Keratinocyte (primary cell): ENCODE results near the gene ACSM3. TPM values are rescaled to one million over a fixed set of nuclear protein-coding genes. Genes with fewer than 3 reads are reported as not detected.
"Not testable (repeated sequence)": the region's sequence is repeated elsewhere in the genome, so short reads cannot be mapped to it uniquely, and the experiment has no call there.

Experiments used
- DNase-seq: peaks from one replicate; pipeline ENCODE4 v3.0.0-alpha.2; 2011; ENCODE audit warnings: low read depth, missing footprints, low spot score
- FAIRE-seq: peaks from 2 replicates; lab custom pipeline; 2011; peaks lifted over from hg19 to GRCh38; lab: Jason Lieb, UNC
- H2AFZ ChIP-seq: 2 replicates; pipeline ENCODE4 v1.6.0; 2012; ENCODE audit warnings: low read length, control low read depth, inconsistent platforms; ENCODE audit not compliant: control insufficient read depth
- H3K27ac ChIP-seq: 2 replicates; pipeline ENCODE4 v1.5.1; 2011; ENCODE audit warnings: low read length; ENCODE audit not compliant: control insufficient read depth, insufficient read depth
- H3K27me3 ChIP-seq: 3 replicates; pipeline ENCODE4 v1.6.0; 2011; ENCODE audit warnings: low read length; ENCODE audit not compliant: control insufficient read depth, insufficient read depth; ENCODE audit errors: extremely low read depth
- H3K36me3 ChIP-seq, 2 experiments: 2 replicates in 1 of 2; 3 replicates in 1 of 2; pipeline ENCODE4 v1.5.1; 2011; ENCODE audit warnings: low read length in 2 of 2, mild to moderate bottlenecking in 1 of 2; ENCODE audit not compliant: control insufficient read depth in 2 of 2, insufficient read depth in 2 of 2; ENCODE audit errors: extremely low read depth in 1 of 2
- H3K4me1 ChIP-seq: 3 replicates; pipeline ENCODE4 v1.5.1; 2011; ENCODE audit warnings: low read length; ENCODE audit not compliant: control insufficient read depth, insufficient read depth; ENCODE audit errors: extremely low read depth
- H3K4me2 ChIP-seq: 3 replicates; pipeline ENCODE4 v1.6.0; 2011; ENCODE audit warnings: low read depth, low read length; ENCODE audit not compliant: control insufficient read depth, insufficient read depth; ENCODE audit errors: extremely low read depth
- H3K4me3 ChIP-seq, 3 experiments: fragments of 200-600 bp in 1 of 3; sonication (generic) in 1 of 3; 2 replicates in 2 of 3; 3 replicates in 1 of 3; pipeline ENCODE4 v1.5.1; 2011 to 2016; ENCODE audit warnings: low read length in 3 of 3, mild to moderate bottlenecking in 3 of 3, control low read depth in 2 of 3, inconsistent platforms in 1 of 3, low read depth in 1 of 3, mixed read lengths in 1 of 3, mixed run types in 1 of 3, moderate library complexity in 1 of 3; ENCODE audit not compliant: control insufficient read depth in 2 of 3, insufficient read depth in 2 of 3; ENCODE audit errors: extremely low read depth in 1 of 3
- H3K79me2 ChIP-seq: 2 replicates; pipeline ENCODE4 v1.6.0; 2012; ENCODE audit warnings: low read length; ENCODE audit not compliant: control insufficient read depth, insufficient read depth
- H3K9ac ChIP-seq: 3 replicates; pipeline ENCODE4 v1.6.0; 2011; ENCODE audit warnings: low read length; ENCODE audit not compliant: control insufficient read depth, insufficient read depth; ENCODE audit errors: extremely low read depth
- H3K9me1 ChIP-seq: 3 replicates; pipeline ENCODE4 v1.6.0; 2011; ENCODE audit warnings: low read length; ENCODE audit not compliant: control insufficient read depth, insufficient read depth; ENCODE audit errors: extremely low read depth
- H3K9me3 ChIP-seq: 2 replicates; pipeline ENCODE4 v1.5.1; 2012; ENCODE audit warnings: low read depth, low read length; ENCODE audit not compliant: control insufficient read depth
- H4K20me1 ChIP-seq: 3 replicates; pipeline ENCODE4 v1.6.0; 2011; ENCODE audit warnings: low read length; ENCODE audit not compliant: control insufficient read depth, insufficient read depth; ENCODE audit errors: extremely low read depth
- CTCF ChIP-seq, 3 experiments: IDR thresholded peaks in 1 of 3; conservative IDR thresholded peaks in 1 of 3; optimal IDR thresholded peaks in 1 of 3; 2 replicates in 2 of 3; 3 replicates in 1 of 3; pipeline versions ENCODE3 to v1.5.1; 2011; ENCODE audit warnings: low read length in 3 of 3, mild to moderate bottlenecking in 3 of 3, moderate library complexity in 2 of 3, control low read depth in 1 of 3, inconsistent platforms in 1 of 3; ENCODE audit not compliant: insufficient read depth in 2 of 3; ENCODE audit errors: extremely low read depth in 1 of 3
- EZH2 ChIP-seq: IDR thresholded peaks from one replicate; pipeline ENCODE4 v1.6.1; 2012; ENCODE audit warnings: inconsistent platforms, mild to moderate bottlenecking, low read length, moderate library complexity
- dilution Hi-C: fragments of 300-500 bp; cut with MboI; formaldehyde crosslinking; loops from one replicate; pipeline ENCODE4 v1.7.0; 2020; ENCODE audit warnings: low sequenced_read_pairs; ENCODE audit not compliant: extremely low pct_ligation_motif_present
- polyA plus RNA-seq, 5 experiments: library from polyadenylated mRNA; depleted of rRNA in 3 of 5; stranded (reverse) in 3 of 5; stranded (forward) in 1 of 5; unstranded in 1 of 5; fragments of >200 nt; gene quantifications; 1 replicate in 1 of 5; 2 replicates in 3 of 5; 3 replicates in 1 of 5; pipeline versions ENCODE4 v1.2.1 to v1.2.3, GENCODE V29; 2011 to 2012; ENCODE audit warnings: missing spikeins in 2 of 5, low read depth in 1 of 5, low replicate concordance in 1 of 5

Gene ACSM3
- polyA plus RNA-seq, 1 donor (not counting 4 experiments of a cell fraction or from before 2014, with no cell fraction given), result 0.38 TPM

- Histone ChIP-seq H3K36me3 (no peaks in the 10 kb centered on the region), H2AFZ (no peak overlapping the region), H3K4me1 (no peaks in the 10 kb centered on the region), H3K27ac (no peak overlapping the region), H3K9ac (no peak overlapping the region), H3K9me1 (no peaks in the 10 kb centered on the region), H4K20me1 (no peaks in the 10 kb centered on the region), H3K27me3 (peaks cover 5% of the 10 kb centered on the region), H3K79me2 (no peaks in the 10 kb centered on the region), H3K9me3 (no peaks in the 10 kb centered on the region), H3K4me3 (no peak overlapping the region), H3K4me2 (no peak overlapping the region)
- no peak for TF ChIP-seq CTCF (optimal IDR thresholded peaks at IDR 0.05 in 1 of 3, IDR thresholded peaks at IDR 0.05 in 1 of 3, conservative IDR thresholded peaks at IDR 0.05 in 1 of 3; ENCODE audit: extremely low read depth in 1 of 3, insufficient read depth in 2 of 3, low read length in 3 of 3)
- TF ChIP-seq EZH2, result no peak
- DNase-seq (no peak), FAIRE-seq (no peak)
- dilution Hi-C loops, result no loop called here
These were observed 10.1 kb upstream of the ACSM3 start for GRCh38 chr16:20753727-20754126.

- H3K4me2 ChIP-seq, result no peak overlapping the region
- H3K36me3 ChIP-seq, result no peaks in the 10 kb centered on the region
- DNase-seq (no peak), FAIRE-seq (no peak)
- no peaks in the 10 kb centered on the region for H3K79me2 ChIP-seq
- H3K9me1 ChIP-seq, result no peaks in the 10 kb centered on the region
- H3K27ac ChIP-seq, result no peak overlapping the region
- H3K9me3 ChIP-seq, result no peaks in the 10 kb centered on the region
- no peaks in the 10 kb centered on the region for H4K20me1 ChIP-seq
- H2AFZ ChIP-seq, result no peak overlapping the region
- H3K4me1 ChIP-seq, result no peaks in the 10 kb centered on the region
- no peak overlapping the region for H3K4me3 ChIP-seq
- dilution Hi-C loops, result no loop called here
- peaks cover 5% of the 10 kb centered on the region for H3K27me3 ChIP-seq
- no peak overlapping the region for H3K9ac ChIP-seq
- TF ChIP-seq CTCF (optimal IDR thresholded peaks at IDR 0.05 in 1 of 3, IDR thresholded peaks at IDR 0.05 in 1 of 3, conservative IDR thresholded peaks at IDR 0.05 in 1 of 3; ENCODE audit: extremely low read depth in 1 of 3, insufficient read depth in 2 of 3, low read length in 3 of 3) (no peak), EZH2 (no peak)
These were observed 8.6 kb upstream of the ACSM3 start for GRCh38 chr16:20755238-20755637.

GRCh38 chr16:20755799-20756198, 8.0 kb upstream of the ACSM3 start:
- H3K27me3 ChIP-seq, dilution Hi-C loops, H3K27ac ChIP-seq, H3K9ac ChIP-seq, H3K9me1 ChIP-seq, H3K4me3 ChIP-seq, FAIRE-seq, H3K36me3 ChIP-seq, H2AFZ ChIP-seq, H4K20me1 ChIP-seq, H3K4me1 ChIP-seq, H3K4me2 ChIP-seq, DNase-seq, H3K9me3 ChIP-seq, H3K79me2 ChIP-seq: not testable (repeated sequence)
